Kidney capillary endothelial cell (primary cell): ENCODE measurements around the gene PLSCR5.

ENCODE experiments used
- DNase-seq: peaks from one replicate; pipeline ENCODE4 v3.0.0-alpha.2; 2018; ENCODE audit warnings: low spot score

The PLSCR5 gene, protein sequence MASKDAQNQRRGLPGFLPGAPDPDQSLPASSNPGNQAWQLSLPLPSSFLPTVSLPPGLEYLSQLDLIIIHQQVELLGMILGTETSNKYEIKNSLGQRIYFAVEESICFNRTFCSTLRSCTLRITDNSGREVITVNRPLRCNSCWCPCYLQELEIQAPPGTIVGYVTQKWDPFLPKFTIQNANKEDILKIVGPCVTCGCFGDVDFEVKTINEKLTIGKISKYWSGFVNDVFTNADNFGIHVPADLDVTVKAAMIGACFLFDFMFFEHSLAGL

DNA sequence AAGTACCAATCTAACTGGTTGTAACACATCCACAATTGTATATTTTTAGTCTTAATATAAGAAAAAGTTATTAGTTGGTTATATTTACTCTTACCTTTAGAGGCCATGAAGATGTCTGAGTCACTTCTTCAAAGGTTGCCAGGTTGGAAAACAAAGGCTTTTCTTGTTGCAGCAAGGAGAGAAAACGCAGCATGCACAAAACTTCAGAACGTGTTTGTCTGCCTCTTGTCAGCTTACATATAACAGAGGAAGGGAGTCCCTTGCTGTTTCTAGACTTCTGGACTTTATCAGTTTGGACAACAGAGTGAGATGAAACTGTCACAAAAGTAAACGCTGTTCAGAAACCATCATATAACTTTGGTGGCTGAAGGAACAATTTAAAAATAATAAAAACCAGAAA is at the start of gene PLSCR5:
TSS of gene PLSCR5 (minus strand) at position 241 of the 400 bp plus-strand sequence. CDS start at position 107, 134 bp downstream.
- DNase-seq, result no peak

DNA sequence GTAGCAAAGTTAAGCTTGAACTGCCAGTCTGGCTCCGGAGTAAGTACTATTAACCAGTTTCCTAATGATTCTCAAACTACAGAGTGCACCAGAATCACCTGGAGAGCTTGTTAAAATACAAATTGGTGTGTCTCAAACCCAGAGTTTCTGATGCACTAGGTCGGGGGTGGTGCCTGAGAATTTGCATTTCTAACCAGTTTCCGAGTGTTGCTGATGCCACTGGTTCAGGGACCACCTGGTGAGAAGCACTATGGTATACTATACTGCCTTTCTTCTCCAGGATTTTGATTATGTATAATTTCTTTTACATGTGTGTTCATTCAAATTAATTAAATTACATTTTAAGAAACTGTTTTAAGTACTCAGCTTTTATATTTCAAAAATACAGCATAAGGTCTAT is 48.8 kb upstream of the PLSCR5 start:
- no peak for DNase-seq

DNA sequence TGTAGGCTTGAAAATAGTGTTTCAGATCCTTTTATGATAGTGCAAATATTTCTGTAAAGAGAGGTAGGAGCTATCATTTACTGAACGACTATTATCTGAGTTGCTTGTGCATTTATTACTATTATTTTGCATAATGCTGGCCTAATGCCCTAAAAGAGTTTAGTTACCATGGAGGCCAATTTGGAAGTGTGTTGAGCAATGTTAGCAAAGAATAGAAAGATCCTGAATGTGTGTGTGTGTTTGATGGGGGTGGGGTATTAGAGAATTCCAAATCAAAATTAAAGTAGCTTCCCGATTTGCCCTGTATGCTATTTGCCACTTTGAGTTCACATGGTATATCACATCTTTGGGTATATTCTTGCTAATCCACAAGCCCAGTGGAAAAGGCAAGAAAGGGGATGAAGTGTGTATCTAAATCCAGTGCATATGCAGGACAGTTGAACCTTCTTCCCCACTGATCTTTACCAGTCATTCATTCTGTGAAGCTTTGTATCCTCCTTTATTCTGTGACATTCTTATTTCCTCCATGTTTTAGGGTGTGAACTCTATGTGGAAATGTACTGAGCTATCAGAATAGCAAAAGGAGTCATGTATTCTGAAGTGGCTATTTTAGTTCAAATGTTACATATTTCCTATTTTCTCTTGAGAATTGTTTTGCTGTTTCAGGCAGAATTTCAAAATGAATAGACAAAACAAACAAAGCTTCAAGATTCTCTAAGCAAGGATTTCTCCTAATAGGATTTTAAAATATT is 45.7 kb upstream of the PLSCR5 start:
- no peak for DNase-seq

DNA sequence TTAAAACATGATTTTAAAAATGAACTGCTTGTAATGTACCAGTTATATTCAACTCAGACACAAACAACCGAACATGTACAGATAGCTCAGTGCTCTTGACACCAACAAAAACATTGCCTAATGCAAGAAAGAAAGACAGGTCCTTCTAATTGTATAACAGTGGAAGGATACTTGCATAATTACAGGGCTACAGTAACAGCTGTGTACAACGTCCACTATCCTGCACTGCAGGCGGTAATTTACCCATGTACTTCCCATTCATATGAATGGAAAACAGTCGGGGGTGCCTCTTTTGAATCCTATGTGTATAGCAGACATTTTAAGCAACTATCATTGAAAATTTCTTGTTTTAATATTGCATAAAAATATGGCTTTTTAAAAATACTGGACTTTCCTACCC is 41.1 kb upstream of the PLSCR5 start:
- no peak for DNase-seq

DNA sequence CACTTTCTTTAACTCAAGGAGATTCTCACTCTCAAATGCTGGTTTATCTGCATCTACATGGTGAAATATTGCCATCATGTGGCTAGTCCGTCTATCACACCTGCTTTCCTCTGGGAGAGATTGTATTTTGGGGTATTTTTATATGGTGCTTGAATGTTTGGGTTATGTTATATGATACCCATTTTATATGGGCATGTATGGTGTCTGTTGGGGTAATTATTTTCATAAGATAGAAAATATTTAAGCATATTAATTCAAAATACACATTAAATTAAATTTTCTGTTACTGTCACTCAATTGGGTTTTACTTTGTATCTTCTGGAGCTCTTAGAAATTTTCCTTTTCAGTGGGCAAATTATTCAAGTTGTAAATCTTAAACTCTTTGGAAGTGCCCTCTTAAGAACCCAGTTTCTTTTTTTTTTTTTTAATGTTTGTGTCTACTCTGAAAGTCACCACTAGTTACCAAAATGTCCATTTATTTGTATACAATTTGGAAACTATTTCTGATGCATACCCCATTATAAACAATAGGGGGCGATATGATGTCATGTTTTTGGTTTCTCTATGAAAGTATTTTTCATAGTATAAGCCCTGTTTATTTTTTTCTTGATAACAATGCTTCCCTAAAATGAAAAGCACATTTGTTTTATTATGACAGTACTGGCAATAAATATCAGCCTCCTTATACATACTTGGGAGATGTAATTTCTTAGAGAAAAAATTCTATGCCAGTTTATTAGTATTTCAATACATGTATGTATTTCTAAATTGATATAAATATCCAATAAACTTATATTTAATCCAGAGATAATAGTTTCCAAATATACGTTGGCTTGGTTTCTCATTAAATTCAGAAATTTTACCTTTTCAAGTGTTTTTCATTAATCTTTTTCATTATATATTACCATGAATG is 36.1 kb upstream of the PLSCR5 start:
- peak; percentile 64 for DNase-seq

DNA sequence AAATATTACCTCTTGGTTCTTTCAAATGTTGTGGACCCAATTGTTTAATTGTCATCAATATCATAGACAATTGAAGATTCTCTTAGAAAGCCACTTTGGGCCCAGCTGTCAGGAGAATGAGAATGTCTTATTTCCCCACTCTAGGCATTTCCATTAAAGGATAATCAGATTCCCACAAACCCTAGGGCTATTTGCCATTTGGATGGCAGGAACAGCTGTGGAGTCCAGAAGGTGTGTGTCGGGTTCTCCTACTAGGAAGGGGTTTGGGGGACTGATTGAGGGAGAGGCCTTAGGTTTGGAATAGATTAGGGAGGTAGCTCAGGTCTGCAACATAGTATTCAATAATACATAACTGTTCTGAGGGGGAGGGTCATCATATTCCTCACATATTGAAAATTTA is 35.2 kb upstream of the PLSCR5 start:
- DNase-seq, result no peak

DNA sequence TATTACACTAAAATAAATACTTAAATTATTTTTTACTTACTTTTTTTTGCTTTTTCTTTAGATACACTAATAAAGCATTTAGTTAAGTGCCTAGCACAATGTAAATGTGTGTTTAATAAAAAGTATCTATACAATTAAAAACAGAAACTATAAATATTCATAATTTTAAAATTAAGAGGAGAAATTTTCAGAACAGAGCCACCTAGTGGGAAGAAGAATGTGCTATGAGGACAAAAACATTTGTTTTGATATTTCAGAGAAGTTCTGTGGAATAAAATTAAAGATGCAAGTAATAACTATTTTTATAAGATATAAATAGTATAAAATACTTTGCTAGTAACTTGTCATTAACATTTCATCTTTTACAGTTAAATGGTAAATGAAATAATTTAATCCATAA is 33.6 kb upstream of the PLSCR5 start:
- peak; percentile 16 for DNase-seq

DNA sequence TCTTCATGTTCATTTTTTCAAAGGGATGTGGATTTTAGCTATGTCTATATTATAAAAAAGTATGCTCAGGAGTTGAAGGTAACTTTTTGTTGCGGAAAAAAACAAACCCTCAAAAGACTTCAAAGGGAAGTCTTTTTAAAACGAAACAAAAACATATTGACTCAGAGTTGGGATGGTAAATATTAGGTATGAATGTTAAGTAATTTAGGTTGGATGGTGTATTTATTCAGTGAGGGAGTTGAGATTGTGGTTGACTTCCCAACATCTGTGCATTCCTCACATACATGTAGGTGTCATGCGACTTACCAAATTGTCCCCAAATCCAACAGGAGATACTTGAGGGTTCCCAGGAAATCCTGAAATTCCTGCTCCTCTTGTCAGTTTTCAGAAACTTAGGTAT is 32.7 kb upstream of the PLSCR5 start:
- DNase-seq, result no peak

DNA sequence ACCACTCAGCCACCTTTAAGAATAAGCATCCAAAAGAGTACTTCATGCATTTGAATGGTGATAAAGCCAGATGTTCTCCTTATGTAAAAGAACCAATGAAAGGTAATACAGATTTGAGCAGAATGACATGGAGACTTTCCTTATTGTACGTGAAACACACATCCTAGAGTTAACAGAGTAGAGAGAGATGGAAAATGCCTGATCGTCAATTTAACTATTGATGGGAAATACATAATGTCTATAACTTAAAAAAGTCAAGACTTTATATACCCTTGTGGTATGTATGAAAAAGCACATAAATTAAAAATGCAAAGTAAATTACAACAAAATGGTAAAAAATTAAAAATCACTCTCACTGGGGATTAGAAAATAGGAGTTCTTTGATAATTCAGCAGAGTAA is 31.7 kb upstream of the PLSCR5 start:
- DNase-seq, result no peak

DNA sequence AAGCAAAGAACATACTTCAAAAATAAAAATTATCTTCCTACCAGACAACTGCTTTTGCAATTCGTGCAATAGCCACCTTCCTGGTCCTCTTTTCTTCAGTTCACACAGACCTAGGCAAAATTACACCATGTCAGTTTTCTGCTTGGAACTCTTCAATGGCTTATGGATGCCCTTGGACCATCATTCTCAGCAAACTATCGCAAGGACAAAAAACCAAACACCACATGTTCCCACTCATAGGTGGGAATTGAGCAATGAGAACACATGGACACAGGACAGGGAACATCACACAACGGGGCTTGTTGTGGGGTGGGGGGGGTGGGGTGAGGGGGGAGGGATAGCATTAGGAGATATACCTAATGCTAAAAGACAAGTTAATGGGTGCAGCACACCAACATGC is 29.2 kb upstream of the PLSCR5 start:
- DNase-seq, result no peak

DNA sequence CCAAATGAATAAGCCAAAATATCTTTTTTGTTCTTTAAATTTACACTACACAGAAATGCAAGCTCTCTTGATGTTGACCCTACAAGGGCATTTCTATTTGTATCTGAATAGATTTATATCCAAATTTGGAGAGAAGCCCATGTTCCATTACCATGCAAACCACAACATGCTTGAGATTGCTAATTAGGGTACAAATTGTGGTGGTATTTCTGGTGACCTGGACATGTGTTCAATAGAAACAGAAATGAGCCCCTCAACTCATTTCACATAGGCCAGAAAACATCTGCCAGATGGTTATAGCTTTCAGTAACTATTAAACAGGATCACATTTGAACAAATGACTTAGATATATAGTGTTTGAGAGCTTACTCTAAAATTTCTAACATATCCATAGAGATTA is 23.5 kb upstream of the PLSCR5 start:
- no peak for DNase-seq

DNA sequence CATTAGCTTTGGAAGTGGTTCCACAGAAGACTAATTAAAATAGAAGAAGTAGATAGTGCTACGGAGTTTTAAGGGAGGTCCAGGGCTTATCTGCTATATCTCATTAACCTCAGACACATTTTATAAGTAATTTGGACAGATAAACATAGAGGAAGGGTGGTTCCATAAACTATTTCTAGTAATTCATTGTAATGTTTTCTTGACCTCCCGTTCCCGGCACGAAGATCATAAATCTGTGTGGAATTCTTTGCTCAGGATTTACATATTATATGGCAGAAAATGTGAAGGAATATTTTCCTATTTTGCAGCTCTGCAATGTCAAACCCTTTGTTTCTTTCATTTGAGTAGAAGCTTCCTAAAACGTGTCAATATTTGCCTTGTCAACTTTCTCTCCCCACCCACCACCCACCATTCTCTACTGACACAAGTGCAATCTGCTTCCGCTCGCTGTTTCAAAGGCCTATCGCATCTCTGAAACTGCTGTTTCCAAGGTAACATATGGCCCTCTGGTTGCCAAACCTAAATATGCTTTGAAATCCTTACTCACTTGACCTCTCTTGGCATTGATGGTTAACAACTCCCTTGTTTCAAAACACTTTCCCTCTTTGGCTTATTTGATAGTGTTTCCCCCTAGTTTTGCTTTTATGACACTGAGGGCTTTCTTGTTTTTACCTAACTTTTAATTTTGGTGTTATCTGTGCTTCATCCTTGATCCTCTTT is 21.4 kb upstream of the PLSCR5 start:
- no peak for DNase-seq

DNA sequence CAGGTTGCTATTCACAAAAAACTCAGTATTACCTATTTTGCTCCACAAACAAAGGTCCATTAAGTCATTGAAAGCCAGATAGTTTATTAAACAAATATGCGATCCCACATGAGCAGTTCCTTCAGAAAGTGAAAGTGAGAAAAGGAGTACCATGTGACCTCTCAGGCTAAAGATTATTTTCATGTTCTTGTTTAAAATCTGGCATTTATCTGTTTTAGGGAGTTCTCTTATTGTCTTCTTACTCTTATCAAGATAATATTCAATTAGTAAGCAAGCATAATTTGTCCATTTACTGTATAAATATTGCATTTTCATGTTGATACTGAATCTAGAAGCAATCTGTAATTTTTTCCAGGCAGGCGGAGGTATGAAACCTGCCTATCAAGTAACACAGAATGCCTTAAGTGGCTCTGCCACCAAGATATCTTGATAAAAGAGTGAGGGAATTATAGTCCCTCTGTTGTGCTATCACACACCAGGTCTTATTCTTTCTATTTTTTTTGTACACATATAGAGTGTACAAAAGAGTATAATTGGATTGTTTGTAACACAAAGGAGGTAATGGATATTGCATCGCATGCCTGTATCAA is 20.1 kb upstream of the PLSCR5 start:
- DNase-seq, result no peak

DNA sequence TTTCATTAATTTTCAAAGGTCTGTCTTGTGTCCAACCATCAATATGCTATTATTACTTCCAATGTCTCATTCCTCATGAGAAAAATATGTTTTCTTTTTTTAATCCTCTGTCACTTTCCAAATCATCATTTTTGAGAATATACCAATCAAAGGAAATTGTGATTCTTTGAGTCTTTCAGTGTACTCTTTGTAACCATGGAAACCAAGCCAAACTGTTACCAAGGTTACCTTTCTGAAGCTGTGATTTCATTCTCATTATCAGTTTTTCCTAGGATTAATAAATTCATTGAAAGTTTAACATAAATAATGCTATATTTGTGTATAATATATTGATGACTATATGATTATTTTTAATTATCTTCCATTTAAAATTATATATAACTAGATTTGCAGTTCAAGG is 16.6 kb upstream of the PLSCR5 start:
- no peak for DNase-seq

DNA sequence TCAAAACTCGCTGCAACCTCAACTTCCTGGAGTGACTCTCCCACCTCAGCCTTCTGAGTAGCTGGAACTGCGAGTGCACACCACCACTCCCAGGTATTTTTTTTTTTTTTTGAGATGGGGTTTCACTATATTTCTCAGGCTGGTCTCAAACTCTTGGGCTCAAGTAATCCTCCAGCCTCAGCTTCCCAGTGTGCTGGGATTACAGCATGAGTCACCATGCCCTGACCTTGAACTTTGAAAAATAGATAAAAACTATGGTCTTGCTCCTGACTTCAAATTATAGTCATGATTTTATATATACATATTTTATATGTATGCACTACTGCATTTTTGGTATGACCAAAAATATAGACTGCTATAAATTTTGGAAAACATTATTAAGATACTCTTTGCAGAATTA is 6.9 kb upstream of the PLSCR5 start:
- DNase-seq, result no peak

DNA sequence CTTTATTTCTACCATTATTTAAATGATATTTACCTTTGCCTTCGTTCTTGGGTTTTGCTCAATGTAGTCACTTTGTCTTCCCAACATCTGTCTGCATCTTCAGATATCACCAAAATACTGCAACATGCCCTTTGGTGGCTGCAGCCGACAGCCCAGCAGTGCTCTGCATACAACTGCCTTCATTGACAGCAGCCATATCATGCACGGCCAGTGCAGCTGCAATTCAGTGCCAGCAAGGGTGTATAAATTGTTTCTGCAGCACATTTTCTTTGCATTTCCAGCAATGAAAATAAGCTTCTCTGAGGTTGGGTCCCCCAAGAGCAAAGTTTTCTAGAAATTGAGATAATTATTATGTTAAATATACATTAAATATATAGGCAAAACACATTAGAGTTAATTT is 6.0 kb upstream of the PLSCR5 start:
- no peak for DNase-seq

DNA sequence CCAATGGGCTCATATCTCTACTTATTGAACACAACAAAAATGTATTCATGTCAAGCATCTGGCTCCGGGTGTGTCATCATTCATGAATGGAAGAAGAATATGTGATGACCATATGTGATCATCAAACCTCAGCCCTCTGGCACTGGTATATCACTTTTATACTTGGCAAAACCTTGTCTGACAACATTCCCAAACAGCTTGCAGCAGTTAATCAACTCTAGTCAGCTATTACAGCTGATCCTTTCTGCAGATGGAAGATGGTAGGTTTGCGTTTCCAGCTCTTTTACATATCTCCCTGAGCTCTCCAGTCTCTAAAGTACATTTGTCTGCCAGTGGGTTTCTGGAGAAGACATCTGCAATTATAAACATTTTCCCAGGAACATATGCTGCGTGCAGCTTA is 6.6 kb downstream of the PLSCR5 start:
- no peak for DNase-seq

DNA sequence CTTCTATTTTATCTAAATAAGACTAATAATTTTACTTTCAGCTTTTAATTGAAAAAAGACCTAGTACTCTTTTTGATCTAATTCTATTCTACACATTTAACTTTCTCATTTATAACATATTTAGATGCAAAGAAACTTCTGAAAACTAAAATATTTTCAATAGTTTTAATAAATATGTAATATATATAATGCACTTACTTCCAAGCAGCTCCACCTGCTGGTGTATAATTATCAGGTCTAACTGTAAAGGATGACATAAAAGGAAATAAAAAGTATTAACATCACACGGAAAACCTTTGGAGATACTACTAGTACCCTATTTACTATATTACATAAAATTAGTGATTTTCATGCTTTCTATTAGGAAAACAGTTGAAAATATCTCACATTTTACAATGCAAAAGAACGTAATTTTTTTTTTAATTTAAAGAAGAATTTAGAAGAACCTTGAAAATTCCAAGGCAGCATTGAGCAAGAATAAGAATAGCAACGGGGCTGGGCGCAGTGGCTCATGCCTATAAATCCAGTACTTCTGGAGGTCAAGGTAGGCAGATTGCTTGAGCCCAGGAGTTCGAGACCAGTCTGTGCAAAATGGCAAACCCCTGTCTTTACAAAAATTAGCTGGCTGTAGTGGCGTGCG is 10.2 kb downstream of the PLSCR5 start:
- peak; percentile 15 for DNase-seq

DNA sequence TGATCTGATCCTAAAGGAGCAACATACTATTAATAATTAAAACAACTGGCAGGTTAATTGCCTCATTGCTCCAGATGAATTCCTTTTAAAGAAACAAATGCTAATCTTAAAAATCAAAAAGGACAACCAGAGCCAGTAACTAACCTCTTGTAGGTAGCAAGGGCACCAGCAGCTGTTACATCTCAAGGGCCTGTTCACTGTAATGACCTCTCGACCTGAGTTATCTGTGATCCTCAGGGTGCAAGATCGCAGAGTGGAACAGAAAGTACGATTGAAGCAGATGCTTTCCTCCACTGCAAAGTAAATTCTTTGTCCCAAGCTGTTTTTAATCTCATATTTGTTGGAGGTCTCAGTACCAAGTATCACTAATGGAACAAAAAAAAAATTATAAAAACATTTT is 11.4 kb downstream of the PLSCR5 start:
- no peak for DNase-seq

DNA sequence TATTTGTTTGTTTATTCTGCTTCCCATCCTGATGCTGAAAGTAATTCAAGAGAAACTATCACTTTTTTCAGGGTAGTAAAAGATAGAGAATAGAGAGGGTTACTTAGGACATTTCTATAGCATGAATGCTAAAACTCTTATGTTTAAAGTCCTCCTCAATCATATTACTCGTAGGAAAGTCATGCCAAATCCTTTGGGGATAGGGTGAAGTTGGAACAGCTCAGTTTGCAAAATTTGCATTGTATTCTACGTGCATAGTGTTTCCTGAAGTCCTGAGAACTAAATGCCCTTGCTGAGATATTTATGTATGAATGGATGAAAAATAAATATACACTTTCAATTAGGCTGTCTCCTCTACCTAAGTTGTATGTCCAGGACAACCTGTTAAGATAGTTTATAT is 14.6 kb downstream of the PLSCR5 start:
- DNase-seq, result peak; percentile 7

DNA sequence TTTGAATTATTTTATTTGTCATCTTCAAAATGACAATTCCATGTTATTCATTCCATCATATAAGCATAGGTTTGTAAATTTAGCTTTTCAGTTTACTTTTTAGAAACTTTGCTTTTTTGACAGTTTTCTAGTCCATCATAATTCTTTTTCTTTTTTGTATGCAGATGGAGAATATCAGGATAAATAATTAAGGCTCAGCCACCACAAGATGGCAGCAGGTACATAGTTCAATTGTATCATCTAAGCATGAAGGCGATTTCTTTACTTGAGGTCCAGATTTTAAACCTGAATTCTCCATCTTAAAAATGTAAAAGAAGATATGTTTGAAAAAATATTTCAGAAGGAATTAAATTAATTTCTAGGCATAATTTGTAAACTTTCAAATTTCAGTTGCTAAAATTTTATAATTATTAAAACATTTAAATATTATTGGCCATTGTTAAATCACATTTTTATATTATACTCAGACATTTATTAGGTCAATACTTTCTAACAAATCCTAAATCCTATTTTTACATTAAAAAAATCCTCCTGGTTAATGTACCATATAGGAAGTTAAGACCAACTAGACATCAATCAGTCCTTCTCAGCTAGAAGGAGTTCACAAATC is 15.1 kb downstream of the PLSCR5 start:
- DNase-seq, result peak; percentile 48
